IPS DF 6.9 (cell line): ENCODE measurements around the gene DUT.

Experiments
- DNase-seq: peaks from one replicate; pipeline ENCODE4 v3.0.0-alpha.2; 2013; ENCODE audit warnings: low read depth, low spot score
- H3K27ac ChIP-seq: one replicate; pipeline ENCODE4 v1.5.1; 2013; ENCODE audit warnings: low read length, control low read depth
- H3K27me3 ChIP-seq: 2 replicates; pipeline ENCODE4 v1.6.1; 2013; ENCODE audit warnings: mild to moderate bottlenecking, low read length; ENCODE audit not compliant: control insufficient read depth, insufficient read depth
- H3K36me3 ChIP-seq: 2 replicates; pipeline ENCODE4 v1.6.1; 2013; ENCODE audit warnings: low read length; ENCODE audit not compliant: control insufficient read depth, insufficient read depth
- H3K4me1 ChIP-seq: 2 replicates; pipeline ENCODE4 v1.6.1; 2013; ENCODE audit warnings: low read length; ENCODE audit not compliant: control insufficient read depth, insufficient read depth
- H3K4me3 ChIP-seq: 2 replicates; pipeline ENCODE4 v1.5.1; 2013; ENCODE audit warnings: mild to moderate bottlenecking, low read length
- H3K9me3 ChIP-seq: 2 replicates; pipeline ENCODE4 v1.6.1; 2013; ENCODE audit warnings: low read length, inconsistent platforms; ENCODE audit not compliant: control insufficient read depth, insufficient read depth
- WGBS: extraction: QIAGEN DNeasy Blood & Tissue Kit; methylation state at CpG from one replicate; pipeline ENCODE4 v1.1.7; 2013; ENCODE audit warnings: mixed read lengths, missing lambda C conversion rate; ENCODE audit not compliant: insufficient read length, insufficient coverage; 5-methylcytosine and 5-hydroxymethylcytosine counted together

The DUT gene

DNA sequence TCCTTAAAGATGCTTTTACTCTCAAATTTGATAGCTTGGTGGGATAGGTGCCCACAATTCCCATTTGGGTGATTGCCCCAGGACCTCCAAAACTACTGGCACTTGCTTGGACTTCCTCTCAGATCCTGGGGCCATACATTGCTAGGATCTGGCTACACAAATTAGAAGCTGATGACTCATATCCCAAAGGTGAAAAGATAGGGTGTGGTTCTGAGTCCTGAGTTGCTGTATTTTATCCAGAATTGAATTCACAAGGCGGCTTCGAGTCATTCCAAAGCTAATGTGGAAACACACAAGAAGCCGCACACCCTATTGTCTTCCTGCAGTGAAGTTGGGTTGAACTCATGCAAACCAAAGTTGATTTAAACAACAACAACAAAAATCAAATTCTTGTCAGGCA lies 53.4 kb downstream of the DUT start:
- Histone ChIP-seq H3K9me3 (no peaks in the 10 kb centered on the region), H3K4me1 (no peaks in the 10 kb centered on the region), H3K36me3 (no peaks in the 10 kb centered on the region), H3K27ac (no peak overlapping the region), H3K4me3 (no peak overlapping the region), H3K27me3 (no peaks in the 10 kb centered on the region)
- WGBS, result no CpG with 5 or more reads among the region's 3 CpGs
- no peak for DNase-seq

DNA sequence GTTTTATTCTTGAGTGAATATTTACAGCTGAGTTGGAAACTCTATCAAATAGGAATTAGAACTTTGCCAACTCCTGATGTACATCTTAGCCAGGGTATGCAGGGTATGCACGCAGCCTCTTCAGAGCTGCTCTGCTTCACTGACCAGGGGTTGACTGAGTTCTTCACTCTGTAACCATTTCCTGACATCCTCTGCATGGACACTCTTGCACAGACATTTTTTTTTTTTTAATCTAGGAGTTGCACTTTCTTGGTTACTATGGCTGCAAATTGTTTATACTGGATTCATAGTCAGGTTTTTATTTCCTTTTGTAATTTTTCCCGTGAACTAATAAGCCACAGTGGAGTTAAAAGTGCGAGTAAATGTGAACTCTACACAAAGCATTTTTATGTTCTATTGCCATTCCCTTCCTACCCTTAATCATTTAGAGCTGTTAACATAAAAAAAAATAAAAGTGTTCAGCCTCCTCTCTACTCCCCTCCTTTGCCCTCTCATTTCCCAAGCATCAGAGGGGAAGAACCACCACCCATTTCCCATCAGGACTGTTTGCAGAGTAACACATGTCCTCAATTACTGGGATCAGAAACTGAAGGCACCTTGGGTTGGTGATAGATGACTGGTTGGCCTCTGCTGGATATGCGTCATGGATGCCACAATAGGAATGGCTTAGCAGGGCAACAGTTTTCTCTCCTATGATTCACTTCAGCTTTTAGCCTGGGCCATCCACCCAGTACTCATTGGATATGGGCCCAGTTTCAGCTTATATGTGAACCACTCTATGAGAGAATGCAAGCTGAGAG lies 54.0 kb downstream of the DUT start:
- Histone ChIP-seq H3K4me3 (no peak overlapping the region), H3K4me1 (no peaks in the 10 kb centered on the region), H3K36me3 (no peaks in the 10 kb centered on the region), H3K9me3 (no peaks in the 10 kb centered on the region), H3K27ac (no peak overlapping the region), H3K27me3 (no peaks in the 10 kb centered on the region)
- no peak for DNase-seq
- WGBS, result no CpG with 5 or more reads among the region's 4 CpGs

DNA sequence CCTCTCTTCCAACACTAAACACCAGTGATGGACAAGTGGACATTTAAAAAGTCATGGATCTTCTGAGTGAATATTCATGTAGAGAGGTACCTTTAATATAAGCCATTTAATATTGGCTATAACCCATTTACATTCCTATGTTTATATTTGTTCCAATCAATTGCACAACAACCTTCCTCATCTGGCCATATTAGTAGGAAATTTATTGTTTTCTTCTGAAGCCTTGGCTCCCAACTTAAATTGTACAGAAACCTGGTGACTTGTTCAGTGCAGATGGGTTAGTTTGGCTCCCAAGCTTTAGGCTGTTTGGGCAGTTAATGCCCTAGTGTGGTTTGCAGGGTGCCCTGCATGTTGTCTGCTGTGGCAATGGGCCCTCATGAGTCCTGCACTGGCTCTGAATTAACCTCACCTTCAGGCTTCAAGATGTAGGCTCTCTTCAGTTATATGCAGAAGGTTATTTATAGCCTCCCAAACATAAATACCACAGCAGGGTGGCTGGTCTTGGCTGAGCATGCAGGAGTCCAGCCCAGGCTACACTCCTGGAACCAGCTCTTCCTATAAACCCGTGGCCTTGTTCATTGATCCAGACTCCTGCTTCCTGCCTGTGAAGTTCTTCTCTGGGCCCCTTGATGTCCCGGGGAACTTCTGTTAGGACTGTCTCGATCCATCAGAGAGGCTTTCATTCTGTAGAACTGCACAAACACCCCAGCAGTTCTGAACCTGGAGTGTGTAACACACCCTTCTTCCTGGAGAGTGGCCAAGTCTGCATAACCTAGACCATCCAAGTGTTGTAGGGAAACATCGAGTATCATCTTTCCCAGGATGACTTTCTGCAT lies 57.0 kb downstream of the DUT start:
- no peak for DNase-seq
- Histone ChIP-seq H3K27me3 (no peaks in the 10 kb centered on the region), H3K4me1 (no peaks in the 10 kb centered on the region), H3K4me3 (no peak overlapping the region), H3K27ac (no peak overlapping the region), H3K36me3 (no peaks in the 10 kb centered on the region), H3K9me3 (no peaks in the 10 kb centered on the region)
- WGBS, result no CpG with 5 or more reads among the region's 4 CpGs

DNA sequence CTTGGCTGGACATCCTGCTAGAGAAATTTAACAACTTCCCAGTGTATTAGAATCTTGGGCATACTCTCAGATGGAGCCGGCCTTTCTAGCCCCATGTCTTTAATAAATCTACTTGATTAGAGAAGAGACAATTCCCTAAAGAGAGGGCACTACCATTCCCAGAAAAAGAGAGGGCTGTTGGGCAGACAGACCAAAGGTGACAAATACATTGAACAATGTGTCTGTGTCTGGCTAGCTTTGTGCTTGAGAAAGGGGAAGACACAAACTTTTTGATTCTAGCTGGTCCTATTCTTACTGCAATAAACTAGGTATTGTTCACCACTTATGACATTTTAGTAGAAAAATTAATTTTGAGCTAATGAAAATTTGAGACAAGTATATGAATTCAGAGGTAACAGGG lies 57.7 kb downstream of the DUT start:
- H3K9me3 ChIP-seq, result no peaks in the 10 kb centered on the region
- DNase-seq, result no peak
- H3K4me1 ChIP-seq, result no peaks in the 10 kb centered on the region
- no peaks in the 10 kb centered on the region for H3K36me3 ChIP-seq
- no peaks in the 10 kb centered on the region for H3K27me3 ChIP-seq
- no peak overlapping the region for H3K27ac ChIP-seq
- H3K4me3 ChIP-seq, result no peak overlapping the region
- no CpG with 5 or more reads among the region's 1 CpG for WGBS

DNA sequence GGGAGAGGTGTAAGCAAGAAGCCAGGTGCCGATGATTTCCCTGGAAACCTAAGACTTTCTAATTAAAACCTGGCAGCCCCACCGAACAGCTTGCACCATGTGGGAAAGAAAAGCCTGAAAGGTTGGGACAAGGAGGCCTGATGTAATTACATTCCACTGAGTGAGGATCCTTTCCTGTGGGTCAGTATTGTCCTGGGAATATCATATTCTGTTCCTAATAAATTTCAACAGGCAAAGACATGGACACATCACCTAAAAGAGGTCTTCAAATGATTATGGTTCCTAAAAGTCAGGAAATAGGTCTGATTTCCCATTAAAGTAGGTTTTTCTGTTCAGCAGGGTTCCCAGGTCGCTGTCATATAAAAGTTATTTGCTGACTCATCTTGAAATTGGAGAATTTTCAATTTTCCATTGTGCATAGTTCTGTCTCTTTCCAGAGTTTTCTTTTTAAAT lies 58.5 kb downstream of the DUT start:
- no CpG with 5 or more reads among the region's 3 CpGs for WGBS
- no peaks in the 10 kb centered on the region for H3K4me1 ChIP-seq
- H3K27ac ChIP-seq, result no peak overlapping the region
- no peak overlapping the region for H3K4me3 ChIP-seq
- DNase-seq, result no peak
- no peaks in the 10 kb centered on the region for H3K27me3 ChIP-seq
- H3K36me3 ChIP-seq, result no peaks in the 10 kb centered on the region
- H3K9me3 ChIP-seq, result no peaks in the 10 kb centered on the region

DNA sequence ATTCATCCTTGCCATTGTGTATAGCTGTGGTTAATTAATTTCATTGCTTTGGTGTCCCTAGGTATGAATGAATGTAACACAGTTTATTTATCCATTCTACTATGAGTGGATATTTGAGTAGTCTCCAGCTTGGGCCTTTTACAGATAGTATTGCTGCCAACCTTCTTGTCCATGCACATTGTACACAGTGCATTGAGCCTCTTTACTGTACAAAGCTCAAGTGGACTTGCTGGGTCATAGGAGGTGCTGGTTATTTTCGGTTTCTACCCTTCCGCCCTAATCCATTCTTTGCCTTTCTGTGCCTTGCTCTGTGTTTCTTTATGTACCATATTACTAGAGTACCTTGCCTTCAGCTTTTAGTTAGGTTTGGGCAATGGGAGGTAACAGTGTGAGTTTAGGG lies 60.7 kb downstream of the DUT start:
- no peaks in the 10 kb centered on the region for H3K36me3 ChIP-seq
- no peak overlapping the region for H3K4me3 ChIP-seq
- H3K27me3 ChIP-seq, result no peaks in the 10 kb centered on the region
- H3K27ac ChIP-seq, result no peak overlapping the region
- DNase-seq, result no peak
- no CpG with 5 or more reads among the region's 2 CpGs for WGBS
- no peaks in the 10 kb centered on the region for H3K4me1 ChIP-seq
- no peaks in the 10 kb centered on the region for H3K9me3 ChIP-seq

DNA sequence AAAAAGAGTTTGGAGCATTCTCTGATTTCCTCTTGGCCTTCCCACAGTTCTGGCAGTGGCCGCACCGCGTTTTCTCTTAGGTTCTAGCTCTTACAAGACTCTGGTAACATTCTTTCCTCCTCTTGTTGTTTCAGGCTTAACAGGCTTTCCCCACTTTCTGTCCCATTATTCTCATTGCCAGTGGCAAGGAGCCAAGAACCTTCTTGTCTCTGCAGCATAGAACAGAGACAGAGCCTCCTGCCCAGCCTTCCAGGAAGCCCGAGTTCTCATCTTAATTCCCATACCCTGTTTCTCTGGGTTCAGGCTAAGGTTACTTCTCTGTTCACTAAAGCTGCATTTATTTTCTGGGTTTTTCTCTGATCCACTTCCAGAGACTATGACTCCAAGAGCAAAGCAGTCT lies 61.1 kb downstream of the DUT start:
- DNase-seq, result no peak
- no CpG with 5 or more reads among the region's 4 CpGs for WGBS
- Histone ChIP-seq H3K27me3 (no peaks in the 10 kb centered on the region), H3K36me3 (no peaks in the 10 kb centered on the region), H3K4me1 (no peaks in the 10 kb centered on the region), H3K27ac (no peak overlapping the region), H3K4me3 (no peak overlapping the region), H3K9me3 (no peaks in the 10 kb centered on the region)
